Forelimb muscle (tissue), 1 donor: ENCODE measurements around the gene MAN1A1. TPM values are rescaled to one million over a fixed set of nuclear protein-coding genes. Genes with fewer than 3 reads are reported as not detected.

ENCODE experiments used
- DNase-seq: peaks from one replicate; pipeline ENCODE4 v3.0.0-alpha.2; 2013; ENCODE audit warnings: low read depth
- polyA plus RNA-seq: library from polyadenylated mRNA; unstranded; fragments of 120-200 nt; gene quantifications from one replicate; pipeline ENCODE4 v1.2.1, GENCODE V29; 2013; ENCODE audit not compliant: insufficient read length

The MAN1A1 gene
- polyA plus RNA-seq, 1 donor = 23.4 TPM

- no peak for DNase-seq
These were observed 3.1 kb downstream of the MAN1A1 start for GRCh38 chr6:119346450-119346849.

- DNase-seq = no peak
These were observed 4.4 kb downstream of the MAN1A1 start for GRCh38 chr6:119345114-119345513.

- DNase-seq = no peak
These were observed 5.3 kb downstream of the MAN1A1 start for GRCh38 chr6:119344306-119344705.

GRCh38 chr6:119343573-119344146, 5.9 kb downstream of the MAN1A1 start:
- DNase-seq = no peak

- DNase-seq = no peak
These were observed 6.4 kb downstream of the MAN1A1 start for GRCh38 chr6:119343167-119343566.

GRCh38 chr6:119342430-119342829, 7.1 kb downstream of the MAN1A1 start:
- DNase-seq = no peak

- DNase-seq = no peak
These were observed 8.6 kb downstream of the MAN1A1 start for GRCh38 chr6:119340796-119341487.

GRCh38 chr6:119339941-119340456, 9.6 kb downstream of the MAN1A1 start:
- DNase-seq = no peak

- no peak for DNase-seq
These were observed 11.8 kb downstream of the MAN1A1 start for GRCh38 chr6:119337762-119338161.

- no peak for DNase-seq
These were observed 12.3 kb downstream of the MAN1A1 start for GRCh38 chr6:119337252-119337651.

GRCh38 chr6:119334535-119335264, 14.9 kb downstream of the MAN1A1 start:
- DNase-seq = no peak

- no peak for DNase-seq
These were observed 15.8 kb downstream of the MAN1A1 start for GRCh38 chr6:119333707-119334295.

GRCh38 chr6:119333063-119333609, 16.4 kb downstream of the MAN1A1 start:
- DNase-seq = no peak

- DNase-seq = no peak
These were observed 17.8 kb downstream of the MAN1A1 start for GRCh38 chr6:119331663-119332286.

GRCh38 chr6:119330520-119331113, 18.9 kb downstream of the MAN1A1 start:
- no peak for DNase-seq

GRCh38 chr6:119329794-119330180, 19.8 kb downstream of the MAN1A1 start:
- DNase-seq = no peak

- DNase-seq = no peak
These were observed 20.4 kb downstream of the MAN1A1 start for GRCh38 chr6:119328892-119329793.

GRCh38 chr6:119328254-119328653, 21.3 kb downstream of the MAN1A1 start:
- DNase-seq = no peak

GRCh38 chr6:119327810-119328209, 21.8 kb downstream of the MAN1A1 start:
- no peak for DNase-seq
